ENCODE measurements around the gene SRPX2. TPM values are rescaled to one million over a fixed set of nuclear protein-coding genes. Genes with fewer than 3 reads are reported as not detected.

Gene SRPX2
- total RNA-seq (10 to 100 TPM; 13.6 to 19.1 TPM), polyA plus RNA-seq (1 to 10 TPM; 5.6 to 8.1 TPM)
- long read RNA-seq, donor 1, full-length matches to known transcripts: 5 of 5 reads
- long read RNA-seq, donor 1, partial matches to known transcripts: 0 of 5 reads
- long read RNA-seq, donor 1, other reads (novel, unspliced or antisense): 0 of 5 reads
- long read RNA-seq, donor 2, full-length matches to known transcripts: 1 of 1 reads
- long read RNA-seq, donor 2, partial matches to known transcripts: 0 of 1 reads
- long read RNA-seq, donor 2, other reads (novel, unspliced or antisense): 0 of 1 reads
- long read RNA-seq, donor 3, full-length matches to known transcripts: 2 of 2 reads
- long read RNA-seq, donor 3, partial matches to known transcripts: 0 of 2 reads
- long read RNA-seq, donor 3, other reads (novel, unspliced or antisense): 0 of 2 reads
- long read RNA-seq, donor 4: 0 reads
- long read RNA-seq, donor 5, full-length matches to known transcripts: 8 of 8 reads
- long read RNA-seq, donor 5, partial matches to known transcripts: 0 of 8 reads
- long read RNA-seq, donor 5, other reads (novel, unspliced or antisense): 0 of 8 reads

- DNase-seq (peak; percentile 39 to 71 (median 62)), ATAC-seq (ENCODE audit: insufficient read depth, low FRiP score) (peak; percentile 53)
- no peaks in the 10 kb centered on the region for H3K36me3 ChIP-seq (ENCODE audit: control insufficient read depth in 4 of 4, insufficient read depth in 4 of 4, low read length in 4 of 4)
- 46 to 64% methylated on average over 9 to 11 of the region's 11 CpGs for WGBS, 2 donors
- peaks cover 0 to 14% (median 12%) of the 10 kb centered on the region in 3 donors for H3K27me3 ChIP-seq (ENCODE audit: control insufficient read depth in 3 of 3, insufficient read depth in 3 of 3, low read length in 2 of 3)
- no peak for TF ChIP-seq CTCF (IDR thresholded peaks at IDR 0.05; ENCODE audit: control extremely low read depth, extremely low read depth)
- peak within 1 kb of the TSS; percentile 21 to 34 for H3K27ac ChIP-seq (ENCODE audit: low read depth in 1 of 2, low read length in 1 of 2)
- H3K4me3 ChIP-seq: no peak within 1 kb of the TSS
- no peaks in the 10 kb centered on the region for H3K9me3 ChIP-seq (ENCODE audit: control insufficient read depth in 4 of 4, insufficient read depth in 3 of 4, low read length in 3 of 4)
- H3K4me1 ChIP-seq (ENCODE audit: control insufficient read depth in 5 of 5, insufficient read depth in 5 of 5, low read length in 5 of 5): peaks cover 0 to 40% (median 13%) of the 10 kb centered on the region in 5 donors
- H3K9ac ChIP-seq (ENCODE audit: insufficient read depth in 1 of 2, low read length in 2 of 2): peak within 1 kb of the TSS; percentile 38 to 40
These were observed at the start of gene SRPX2 for GRCh38 chrX:100643956-100644860. Gene SRPX2, plus strand, starts transcription at chrX:100644199. Its CDS starts 2,124 bp downstream, at chrX:100646323.

GRCh38 chrX:100596601-100597000 is 47.4 kb upstream of the SRPX2 start:
- Histone ChIP-seq H3K36me3 (ENCODE audit: control insufficient read depth in 4 of 4, insufficient read depth in 4 of 4, low read length in 4 of 4) (no peaks in the 10 kb centered on the region), H3K27ac (ENCODE audit: low read depth in 1 of 2, low read length in 1 of 2) (no peak overlapping the region), H3K4me1 (ENCODE audit: control insufficient read depth in 5 of 5, insufficient read depth in 5 of 5, low read length in 5 of 5) (peaks cover 0 to 2% (median 0%) of the 10 kb centered on the region in 5 donors), H3K9ac (ENCODE audit: insufficient read depth in 1 of 2, low read length in 2 of 2) (no peak overlapping the region), H3K27me3 (ENCODE audit: control insufficient read depth in 3 of 3, insufficient read depth in 3 of 3, low read length in 2 of 3) (peaks cover 0 to 22% (median 5%) of the 10 kb centered on the region in 3 donors), H3K4me3 (no peak overlapping the region), H3K9me3 (ENCODE audit: control insufficient read depth in 4 of 4, insufficient read depth in 3 of 4, low read length in 3 of 4) (no peaks in the 10 kb centered on the region)
- no peak for TF ChIP-seq CTCF (IDR thresholded peaks at IDR 0.05; ENCODE audit: control extremely low read depth, extremely low read depth)
- WGBS, 2 donors: 51 to 74% methylated on average over 2 of the region's 2 CpGs
- ATAC-seq (ENCODE audit: insufficient read depth, low FRiP score) (no peak), DNase-seq (peak in 2 of 3 donors; percentile 19 to 24)

GRCh38 chrX:100599456-100599855 is 44.5 kb upstream of the SRPX2 start:
- no peak overlapping the region for H3K4me3 ChIP-seq
- H3K36me3 ChIP-seq (ENCODE audit: control insufficient read depth in 4 of 4, insufficient read depth in 4 of 4, low read length in 4 of 4): no peaks in the 10 kb centered on the region

More at GRCh38 chrX:100599456-100599855, 44.5 kb upstream of the SRPX2 start:
- Histone ChIP-seq H3K4me1 (ENCODE audit: control insufficient read depth in 5 of 5, insufficient read depth in 5 of 5, low read length in 5 of 5) (no peaks in the 10 kb centered on the region), H3K9ac (ENCODE audit: insufficient read depth in 1 of 2, low read length in 2 of 2) (no peak overlapping the region), H3K27me3 (ENCODE audit: control insufficient read depth in 3 of 3, insufficient read depth in 3 of 3, low read length in 2 of 3) (peaks cover 0 to 29% (median 5%) of the 10 kb centered on the region in 3 donors), H3K9me3 (ENCODE audit: control insufficient read depth in 4 of 4, insufficient read depth in 3 of 4, low read length in 3 of 4) (no peaks in the 10 kb centered on the region), H3K27ac (ENCODE audit: low read depth in 1 of 2, low read length in 1 of 2) (no peak overlapping the region)
- no peak for DNase-seq
- ATAC-seq (ENCODE audit: insufficient read depth, low FRiP score): no peak
- 70 to 96% methylated on average over 9 of the region's 9 CpGs for WGBS, 2 donors
- TF ChIP-seq CTCF (IDR thresholded peaks at IDR 0.05; ENCODE audit: control extremely low read depth, extremely low read depth): no peak
